A549 (cell line): ENCODE data around the gene HHATL. TPM values are rescaled to one million over a fixed set of nuclear protein-coding genes. Genes with fewer than 3 reads are reported as not detected.

Source experiments
- ATAC-seq, 2 experiments: fragments of 200-7000 bp in 1 of 2; fragments of >200 bp in 1 of 2; cut with Nextera tagmentation in 1 of 2; cut with Tn5 transposase in 1 of 2; 3 replicates each; pipeline versions ENCODE4 v1.8.0 to v1.9.1; 2018 to 2020; ENCODE audit warnings: mild to moderate bottlenecking in 1 of 2, moderate library complexity in 1 of 2
- CTCF ChIA-PET: fragments of 300-600 bp; sonication (Branson Sonifier 250); formaldehyde crosslinking; extraction: SDS; loops from one replicate; lab custom pipeline; 2021; ENCODE audit warnings: antibody characterized with exemption, inconsistent platforms; lab: Yijun Ruan, JAX
- POLR2A ChIA-PET: fragments of 350-600 bp; formaldehyde crosslinking; extraction: SDS; loops from one replicate; lab custom pipeline; 2021; ENCODE audit warnings: antibody characterized with exemption, inconsistent platforms; lab: Yijun Ruan, JAX
- DNase-seq, 2 experiments: peaks; one replicate each; pipeline versions ENCODE4 v3.0.0 to v3.0.0-alpha.2; 2011 to 2016; ENCODE audit warnings: low read depth in 1 of 2, low spot score in 1 of 2
- FAIRE-seq: peaks from 2 replicates; lab custom pipeline; 2011; peaks lifted over from hg19 to GRCh38; lab: Jason Lieb, UNC
- H3K27ac ChIP-seq, 2 experiments: fragments of >200 bp; sonication (Bioruptor Twin); formaldehyde crosslinking; 3 replicates each; pipeline ENCODE4 v1.5.1; 2016 to 2017
- H3K4me1 ChIP-seq: fragments of >200 bp; sonication (Bioruptor Twin); formaldehyde crosslinking; 3 replicates; pipeline ENCODE4 v1.6.1; 2016
- H3K4me2 ChIP-seq: fragments of >200 bp; sonication (Bioruptor Twin); formaldehyde crosslinking; 3 replicates; pipeline ENCODE4 v1.6.1; 2016
- H3K4me3 ChIP-seq: fragments of >200 bp; sonication (Bioruptor Twin); formaldehyde crosslinking; 3 replicates; pipeline ENCODE4 v1.5.1; 2016
- H3K9me3 ChIP-seq: fragments of >200 bp; sonication (Bioruptor Twin); formaldehyde crosslinking; 3 replicates; pipeline ENCODE4 v1.6.1; 2016
- CBX2 ChIP-seq: fragments of 200-600 bp; sonication (generic); IDR thresholded peaks from 2 replicates; pipeline ENCODE4 v1.6.1; 2016; ENCODE audit warnings: low read depth, mild to moderate bottlenecking, borderline replicate concordance
- CBX8 ChIP-seq: fragments of 200-600 bp; sonication (generic); IDR thresholded peaks from 2 replicates; pipeline ENCODE4 v1.6.1; 2016
- CHD2 ChIP-seq: fragments of 150-350 bp; IDR thresholded peaks from 2 replicates; pipeline ENCODE4 v1.6.1; 2014; ENCODE audit warnings: low read length; ENCODE audit not compliant: partially characterized antibody
- CHD4 ChIP-seq: fragments of 200-600 bp; sonication (generic); IDR thresholded peaks from 2 replicates; pipeline ENCODE4 v1.6.1; 2016; ENCODE audit warnings: antibody characterized with exemption, mild to moderate bottlenecking, borderline replicate concordance
- FOXS1 ChIP-seq: fragments of 250-450 bp; sonication (Bioruptor Pico); IDR thresholded peaks from 2 replicates; pipeline ENCODE4 v1.5.0; 2020; ENCODE audit warnings: mild to moderate bottlenecking, moderate library complexity
- GATA3 ChIP-seq: IDR thresholded peaks from 2 replicates; pipeline ENCODE4 v1.6.1; 2012; ENCODE audit warnings: borderline replicate concordance
- HOXA7 ChIP-seq: fragments of 250-450 bp; sonication (Bioruptor Pico); IDR thresholded peaks from 2 replicates; pipeline ENCODE4 v1.5.0; 2020; ENCODE audit warnings: mild to moderate bottlenecking, moderate library complexity
- KDM1A ChIP-seq: fragments of 200-600 bp; sonication (generic); IDR thresholded peaks from 2 replicates; pipeline ENCODE4 v1.6.1; 2016; ENCODE audit warnings: low read depth, mild to moderate bottlenecking
- KDM5A ChIP-seq: fragments of 200-600 bp; sonication (generic); IDR thresholded peaks from 2 replicates; pipeline ENCODE4 v1.6.1; 2016; ENCODE audit warnings: antibody characterized with exemption, mild to moderate bottlenecking
- MYC ChIP-seq: IDR thresholded peaks from 2 replicates; pipeline ENCODE4 v1.6.1; 2012; ENCODE audit warnings: mild to moderate bottlenecking, inconsistent platforms, low read length, improper control_type of control experiment, borderline replicate concordance
- PHF8 ChIP-seq: fragments of 200-600 bp; sonication (generic); IDR thresholded peaks from 2 replicates; pipeline ENCODE4 v1.6.1; 2016; ENCODE audit warnings: low read depth, mild to moderate bottlenecking, antibody characterized with exemption, moderate library complexity, borderline replicate concordance
- RAD21 ChIP-seq, 2 experiments: fragments of >200 bp in 1 of 2; sonication (Bioruptor Twin) in 1 of 2; formaldehyde crosslinking in 1 of 2; IDR thresholded peaks in 1 of 2; conservative IDR thresholded peaks in 1 of 2; 2 replicates in 1 of 2; 3 replicates in 1 of 2; pipeline ENCODE4 v1.6.1; 2012 to 2018; ENCODE audit warnings: inconsistent platforms in 1 of 2
- SREBF2 ChIP-seq: fragments of 450-650 bp; IDR thresholded peaks from 2 replicates; pipeline ENCODE4 v1.6.1; 2014; ENCODE audit warnings: mild to moderate bottlenecking, moderate library complexity
- ZC3H11A ChIP-seq: fragments of 450-650 bp; IDR thresholded peaks from 2 replicates; pipeline ENCODE4 v1.6.1; 2014; ENCODE audit warnings: antibody characterized with exemption, mild to moderate bottlenecking
- ZFP36 ChIP-seq: fragments of 450-650 bp; IDR thresholded peaks from 2 replicates; pipeline ENCODE4 v1.6.1; 2014; ENCODE audit warnings: borderline replicate concordance; ENCODE audit not compliant: partially characterized antibody
- ZNF302 ChIP-seq: fragments of 250-450 bp; sonication (Bioruptor Pico); IDR thresholded peaks from 2 replicates; pipeline ENCODE4 v1.9.0; 2021; ENCODE audit warnings: inconsistent platforms, mild to moderate bottlenecking, moderate library complexity
- WGBS: methylation state at CpG from one replicate; pipeline ENCODE4 v1.1.6; 2017; ENCODE audit errors: missing lambda C conversion rate; 5-methylcytosine and 5-hydroxymethylcytosine counted together
- polyA plus RNA-seq, 4 experiments: library from polyadenylated mRNA; depleted of rRNA in 3 of 4; stranded (reverse); fragments of >200 nt; fragmentation: RNase III in 1 of 4; extraction: RNeasy Plus Mini Kit Qiagen cat#74134 plus additional on column Dnase treatment in 1 of 4; gene quantifications; 2 replicates in 3 of 4; 3 replicates in 1 of 4; pipeline ENCODE4 v1.2.3, GENCODE V29; 2011 to 2017
- TF ChIP-seq, protein P1 (sequence below): fragments of 250-450 bp; sonication (Bioruptor Pico); IDR thresholded peaks from 2 replicates; pipeline ENCODE4 v1.5.0; 2021; ENCODE audit warnings: mild to moderate bottlenecking, moderate library complexity, borderline replicate concordance
- TF ChIP-seq, protein P2 (sequence below): IDR thresholded peaks from 2 replicates; pipeline ENCODE4 v1.6.1; 2012; ENCODE audit warnings: low read depth, borderline replicate concordance
- TF ChIP-seq, protein P3 (sequence below): fragments of >200 bp; sonication (Bioruptor Twin); formaldehyde crosslinking; IDR thresholded peaks from 3 replicates; pipeline ENCODE4 v1.5.1; 2016

The HHATL gene
- polyA plus RNA-seq, 2 of the 4 experiments (the other 2 are of a cell fraction): not detected

DNA sequence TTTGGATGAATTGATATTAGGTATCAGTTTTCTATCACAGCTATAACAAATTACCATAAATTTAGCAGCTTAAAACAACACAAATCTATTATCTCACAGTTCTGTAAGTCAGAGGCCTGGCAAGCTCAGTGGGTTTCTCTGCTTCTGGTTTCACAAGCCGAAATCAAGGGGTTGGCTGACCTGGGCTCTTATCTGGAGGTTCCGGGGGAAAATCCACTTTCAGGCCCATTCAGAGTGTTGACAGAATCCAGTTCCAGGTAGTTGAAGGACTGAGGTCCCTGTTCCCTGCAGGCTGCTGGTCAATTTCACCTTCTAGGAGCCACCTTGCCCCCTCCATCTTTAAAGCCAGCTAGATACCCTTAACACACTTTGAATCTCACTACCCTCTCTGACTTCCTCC lies 11.1 kb upstream of the HHATL start (continued):
- no peak for TF ChIP-seq RAD21 (conservative IDR thresholded peaks at IDR 0.05 in 1 of 2, IDR thresholded peaks at IDR 0.05 in 1 of 2)
- TF ChIP-seq, protein P1, sequence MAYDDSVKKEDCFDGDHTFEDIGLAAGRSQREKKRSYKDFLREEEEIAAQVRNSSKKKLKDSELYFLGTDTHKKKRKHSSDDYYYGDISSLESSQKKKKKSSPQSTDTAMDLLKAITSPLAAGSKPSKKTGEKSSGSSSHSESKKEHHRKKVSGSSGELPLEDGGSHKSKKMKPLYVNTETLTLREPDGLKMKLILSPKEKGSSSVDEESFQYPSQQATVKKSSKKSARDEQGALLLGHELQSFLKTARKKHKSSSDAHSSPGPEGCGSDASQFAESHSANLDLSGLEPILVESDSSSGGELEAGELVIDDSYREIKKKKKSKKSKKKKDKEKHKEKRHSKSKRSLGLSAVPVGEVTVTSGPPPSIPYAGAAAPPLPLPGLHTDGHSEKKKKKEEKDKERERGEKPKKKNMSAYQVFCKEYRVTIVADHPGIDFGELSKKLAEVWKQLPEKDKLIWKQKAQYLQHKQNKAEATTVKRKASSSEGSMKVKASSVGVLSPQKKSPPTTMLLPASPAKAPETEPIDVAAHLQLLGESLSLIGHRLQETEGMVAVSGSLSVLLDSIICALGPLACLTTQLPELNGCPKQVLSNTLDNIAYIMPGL (CRISPR knock-in tag): no peak
- no peak for TF ChIP-seq KDM1A
- TF ChIP-seq ZFP36: no peak
- TF ChIP-seq MYC: no peak
- no peak for TF ChIP-seq CHD4
- no peak for TF ChIP-seq HOXA7
- no peak for TF ChIP-seq ZC3H11A
- TF ChIP-seq, all 56 proteins: peak for 0

DNA sequence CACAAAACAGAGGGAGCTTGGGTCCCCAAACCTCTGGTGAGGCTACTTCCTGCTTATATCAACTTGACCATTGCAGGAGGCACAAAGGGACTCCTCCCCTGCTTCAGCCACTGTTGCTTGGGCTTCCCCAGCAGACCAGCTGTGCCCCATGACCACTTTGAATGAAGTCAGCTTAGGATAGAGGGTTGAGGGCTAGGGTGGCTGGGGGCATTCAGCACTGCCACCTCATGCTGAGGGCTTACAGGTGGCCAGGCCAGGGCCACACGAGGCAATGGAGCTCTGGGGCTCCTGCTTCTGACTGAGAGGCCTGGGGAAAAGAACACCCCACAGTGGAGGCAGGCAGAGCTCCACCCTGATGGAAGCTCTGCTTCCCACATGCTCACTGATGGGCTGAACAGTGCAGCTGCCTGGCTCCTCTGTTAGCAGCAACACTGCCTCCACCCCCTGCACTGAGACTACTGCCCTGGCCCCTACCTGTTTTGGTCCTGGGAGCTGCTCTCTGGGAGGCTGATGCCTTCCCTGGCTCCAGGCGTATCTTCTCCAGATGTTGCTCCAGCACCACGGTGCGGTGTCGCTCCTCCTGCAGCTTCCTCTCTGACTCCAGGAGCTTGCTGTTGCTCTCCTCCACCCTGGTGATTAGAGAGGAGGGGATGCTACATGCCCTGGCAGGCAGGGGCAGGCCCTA lies 10.2 kb upstream of the HHATL start:
- no peak overlapping the region for H3K27ac ChIP-seq
- ChIA-PET CTCF (interaction anchor here (1.1 to 1.3 kb wide), 3 partner anchors 9 to 55 kb away, joined by 3 read pairs; no protein-coding TSS in a partner anchor), POLR2A (no interaction called here)
- no peaks in the 10 kb centered on the region for H3K9me3 ChIP-seq
- ATAC-seq: no peak; a peak in 1 of 6 replicates
- no peaks in the 10 kb centered on the region for H3K4me1 ChIP-seq
- H3K4me3 ChIP-seq: no peak overlapping the region
- no peak overlapping the region for H3K4me2 ChIP-seq
- no peak for FAIRE-seq
- TF ChIP-seq, protein P2, sequence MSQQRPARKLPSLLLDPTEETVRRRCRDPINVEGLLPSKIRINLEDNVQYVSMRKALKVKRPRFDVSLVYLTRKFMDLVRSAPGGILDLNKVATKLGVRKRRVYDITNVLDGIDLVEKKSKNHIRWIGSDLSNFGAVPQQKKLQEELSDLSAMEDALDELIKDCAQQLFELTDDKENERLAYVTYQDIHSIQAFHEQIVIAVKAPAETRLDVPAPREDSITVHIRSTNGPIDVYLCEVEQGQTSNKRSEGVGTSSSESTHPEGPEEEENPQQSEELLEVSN: no peak
- TF ChIP-seq CHD2: no peak
- no peak for TF ChIP-seq GATA3
- no peak for TF ChIP-seq ZNF302
- no peak for TF ChIP-seq SREBF2
- TF ChIP-seq FOXS1: no peak
- no peak for TF ChIP-seq CBX8
- no peak for TF ChIP-seq CBX2
- whole genome bisulfite sequencing: 48% methylated on average over 5 of the region's 5 CpGs
- DNase-seq: no peak

DNA sequence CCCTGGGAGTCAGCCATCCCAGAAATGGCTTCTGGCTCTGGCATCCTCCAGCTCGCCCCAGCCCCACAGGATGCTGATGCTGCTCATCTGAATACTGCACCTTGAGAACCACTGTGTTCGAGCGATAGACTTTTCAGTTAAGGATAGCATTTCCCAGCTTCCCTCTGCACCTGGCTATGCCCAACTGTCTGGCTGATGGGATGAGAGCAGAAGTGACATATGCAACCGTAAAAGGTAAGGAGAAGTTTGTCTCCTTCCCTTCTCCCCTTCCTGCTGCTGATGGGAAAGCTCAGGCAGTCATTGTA lies 9.7 kb upstream of the HHATL start:
- TF ChIP-seq KDM5A (no peak), MYC (no peak), ZFP36 (no peak), PHF8 (no peak)
- TF ChIP-seq, protein P3, sequence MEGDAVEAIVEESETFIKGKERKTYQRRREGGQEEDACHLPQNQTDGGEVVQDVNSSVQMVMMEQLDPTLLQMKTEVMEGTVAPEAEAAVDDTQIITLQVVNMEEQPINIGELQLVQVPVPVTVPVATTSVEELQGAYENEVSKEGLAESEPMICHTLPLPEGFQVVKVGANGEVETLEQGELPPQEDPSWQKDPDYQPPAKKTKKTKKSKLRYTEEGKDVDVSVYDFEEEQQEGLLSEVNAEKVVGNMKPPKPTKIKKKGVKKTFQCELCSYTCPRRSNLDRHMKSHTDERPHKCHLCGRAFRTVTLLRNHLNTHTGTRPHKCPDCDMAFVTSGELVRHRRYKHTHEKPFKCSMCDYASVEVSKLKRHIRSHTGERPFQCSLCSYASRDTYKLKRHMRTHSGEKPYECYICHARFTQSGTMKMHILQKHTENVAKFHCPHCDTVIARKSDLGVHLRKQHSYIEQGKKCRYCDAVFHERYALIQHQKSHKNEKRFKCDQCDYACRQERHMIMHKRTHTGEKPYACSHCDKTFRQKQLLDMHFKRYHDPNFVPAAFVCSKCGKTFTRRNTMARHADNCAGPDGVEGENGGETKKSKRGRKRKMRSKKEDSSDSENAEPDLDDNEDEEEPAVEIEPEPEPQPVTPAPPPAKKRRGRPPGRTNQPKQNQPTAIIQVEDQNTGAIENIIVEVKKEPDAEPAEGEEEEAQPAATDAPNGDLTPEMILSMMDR: no peak
- FAIRE-seq (no peak), ATAC-seq (no peak), DNase-seq (no peak)
- CTCF ChIA-PET: interaction anchor here (1.1 to 1.3 kb wide), 3 partner anchors 9 to 55 kb away, joined by 3 read pairs; no protein-coding TSS in a partner anchor
- POLR2A ChIA-PET: no interaction called here
- Histone ChIP-seq H3K4me2 (no peak overlapping the region), H3K9me3 (no peaks in the 10 kb centered on the region), H3K4me1 (no peaks in the 10 kb centered on the region), H3K27ac (no peak overlapping the region), H3K4me3 (no peak overlapping the region)
- WGBS: 63% methylated on average over 3 of the region's 4 CpGs
